Naive thymus-derived CD4-positive, alpha-beta T cell (primary cell): ENCODE results near the gene DIS3L2. TPM values are rescaled to one million over a fixed set of nuclear protein-coding genes. Genes with fewer than 3 reads are reported as not detected.

Experiments
- ATAC-seq: fragments of 150-1000 bp; cut with Tn5 transposase; 2 replicates; pipeline ENCODE4 v1.10.0; 2021; ENCODE audit warnings: mild to moderate bottlenecking, moderate library complexity
- CTCF ChIA-PET: fragments of 350-600 bp; sonication (Branson Sonifier 250); formaldehyde crosslinking; loops from one replicate; lab custom pipeline; 2021; ENCODE audit warnings: antibody characterized with exemption; lab: Charles Lee
- POLR2A ChIA-PET: fragments of 350-600 bp; sonication (Branson Sonifier 250); formaldehyde crosslinking; loops from one replicate; lab custom pipeline; 2021; ENCODE audit warnings: antibody characterized with exemption, inconsistent platforms; lab: Charles Lee
- DNase-seq, 9 donors: peaks; one replicate each; pipeline versions ENCODE4 v3.0.0 to v3.0.0-alpha.2; 2020 to 2022; ENCODE audit warnings: mixed read lengths in 1 of 9
- H3K27ac ChIP-seq: one replicate; pipeline ENCODE4 v1.7.0; 2013; ENCODE audit warnings: mild to moderate bottlenecking, low read depth, low read length, moderate library complexity
- H3K27me3 ChIP-seq, 2 donors: one replicate each; pipeline ENCODE4 v1.7.0; 2013; ENCODE audit warnings: low read length in 2 of 2, mild to moderate bottlenecking in 2 of 2, moderate library complexity in 2 of 2; ENCODE audit not compliant: control insufficient read depth in 2 of 2, insufficient read depth in 2 of 2
- H3K36me3 ChIP-seq, 3 experiments: 1 replicate in 2 of 3; 2 replicates in 1 of 3; pipeline ENCODE4 v1.7.0; 2013; ENCODE audit warnings: low read length in 3 of 3, mild to moderate bottlenecking in 3 of 3, moderate library complexity in 1 of 3; ENCODE audit not compliant: insufficient read depth in 3 of 3, control insufficient read depth in 2 of 3
- H3K4me1 ChIP-seq, 2 donors: one replicate each; pipeline ENCODE4 v1.7.0; 2013; ENCODE audit warnings: low read length in 2 of 2, mild to moderate bottlenecking in 2 of 2, moderate library complexity in 1 of 2; ENCODE audit not compliant: control insufficient read depth in 2 of 2, insufficient read depth in 2 of 2
- H3K4me3 ChIP-seq: 2 replicates; pipeline ENCODE4 v1.7.0; 2013; ENCODE audit warnings: mild to moderate bottlenecking, low read length
- H3K9me3 ChIP-seq, 3 experiments: 1 replicate in 2 of 3; 2 replicates in 1 of 3; pipeline ENCODE4 v1.7.0; 2013; ENCODE audit warnings: low read length in 3 of 3; ENCODE audit not compliant: control insufficient read depth in 2 of 3
- H3K27ac Mint-ChIP-seq, 9 donors: one replicate each; pipeline ENCODE4 v1.8.0; 2020 to 2022; ENCODE audit warnings: mixed read lengths in 9 of 9, mild to moderate bottlenecking in 8 of 9, moderate library complexity in 5 of 9, inconsistent platforms in 2 of 9
- H3K27me3 Mint-ChIP-seq, 5 donors: one replicate each; pipeline ENCODE4 v1.8.0; 2021 to 2022; ENCODE audit warnings: mixed read lengths in 5 of 5, mild to moderate bottlenecking in 1 of 5
- H3K36me3 Mint-ChIP-seq, 5 donors: one replicate each; pipeline ENCODE4 v1.8.0; 2020 to 2022; ENCODE audit warnings: mixed read lengths in 5 of 5, mild to moderate bottlenecking in 3 of 5, inconsistent platforms in 1 of 5
- H3K4me1 Mint-ChIP-seq, 7 donors: one replicate each; pipeline ENCODE4 v1.8.0; 2020 to 2022; ENCODE audit warnings: mixed read lengths in 7 of 7, mild to moderate bottlenecking in 3 of 7, inconsistent platforms in 1 of 7
- H3K4me3 Mint-ChIP-seq, 10 donors: one replicate each; pipeline ENCODE4 v1.8.0; 2020 to 2022; ENCODE audit warnings: mild to moderate bottlenecking in 10 of 10, mixed read lengths in 10 of 10, moderate library complexity in 6 of 10, inconsistent platforms in 2 of 10
- H3K9me3 Mint-ChIP-seq, 11 donors: one replicate each; pipeline ENCODE4 v1.8.0; 2020 to 2022; ENCODE audit warnings: mixed read lengths in 11 of 11, mild to moderate bottlenecking in 4 of 11, inconsistent platforms in 1 of 11, moderate library complexity in 1 of 11
- intact Hi-C, 2 donors: fragments of 100-400 bp; cut with micrococcal nuclease; formaldehyde crosslinking; loops; one replicate each; pipeline ENCODE4 v1.15.1; 2023
- polyA plus RNA-seq, 2 donors: library from polyadenylated mRNA; unstranded; fragments of 300-500 nt; fragmentation: Illumina TruSeq; gene quantifications; one replicate each; pipeline ENCODE4 v1.2.3, GENCODE V29; 2021
- total RNA-seq, 6 experiments: library from RNA in 5 of 6; stranded (reverse) in 5 of 6; gene quantifications; 1 replicate in 5 of 6; 2 replicates in 1 of 6; pipeline ENCODE4 v1.2.3 and lab custom pipeline; 2021 to 2026

Gene DIS3L2
- total and polyA plus RNA-seq, 7 experiments from 2014 or later: 17.9 to 78.4 (median 59.7) TPM

GRCh38 chr2:232242316-232242715, 280.8 kb downstream of the DIS3L2 start:
- H3K4me3 ChIP-seq: no peak overlapping the region
- intact Hi-C loops: no loop called here
- H3K27ac Mint-ChIP-seq: peak overlapping the region in 1 of 9 donors; percentile 23
- no peaks in the 10 kb centered on the region for H3K27me3 ChIP-seq
- ChIA-PET CTCF (no interaction called here), POLR2A (no interaction called here)
- H3K9me3 Mint-ChIP-seq: no peaks in the 10 kb centered on the region
- H3K27me3 Mint-ChIP-seq: no peaks in the 10 kb centered on the region
- H3K4me3 Mint-ChIP-seq: no peak overlapping the region
- peaks cover 6 to 33% (median 14%) of the 10 kb centered on the region in 5 donors for H3K36me3 Mint-ChIP-seq
- H3K27ac ChIP-seq: no peak overlapping the region
- peaks cover 0 to 2% of the 10 kb centered on the region in 2 donors for H3K4me1 ChIP-seq
- peaks cover 0 to 11% (median 0%) of the 10 kb centered on the region in 3 experiments for H3K36me3 ChIP-seq
- ATAC-seq: no peak
- H3K9me3 ChIP-seq: no peaks in the 10 kb centered on the region
- no peak for DNase-seq
- peaks cover 6 to 29% (median 14%) of the 10 kb centered on the region in 7 donors for H3K4me1 Mint-ChIP-seq

GRCh38 chr2:232245111-232245510, 283.6 kb downstream of the DIS3L2 start:
- Histone ChIP-seq H3K4me3 (no peak overlapping the region), H3K4me1 (no peaks in the 10 kb centered on the region), H3K27ac (no peak overlapping the region), H3K27me3 (no peaks in the 10 kb centered on the region), H3K36me3 (peaks cover 0 to 13% (median 6%) of the 10 kb centered on the region in 3 experiments), H3K9me3 (no peaks in the 10 kb centered on the region)
- Mint-ChIP-seq H3K9me3 (no peaks in the 10 kb centered on the region), H3K27ac (no peak overlapping the region), H3K36me3 (peaks cover 3 to 28% (median 13%) of the 10 kb centered on the region in 5 donors), H3K27me3 (no peaks in the 10 kb centered on the region), H3K4me1 (peaks cover 0 to 6% (median 0%) of the 10 kb centered on the region in 7 donors), H3K4me3 (no peak overlapping the region)
- intact Hi-C loops: no loop called here
- DNase-seq: no peak
- ChIA-PET POLR2A (interaction anchor here (1.0 kb wide), 1 partner anchor 11 kb away, joined by 3 read pairs; no protein-coding TSS in a partner anchor), CTCF (interaction anchor here (0.6 to 1.4 kb wide), 2 partner anchors 33 to 77 kb away, joined by 3 read pairs; no protein-coding TSS in a partner anchor)
- no peak for ATAC-seq

- ATAC-seq: no peak
- CTCF ChIA-PET: no interaction called here
- no peaks in the 10 kb centered on the region for H3K9me3 ChIP-seq
These were observed 284.7 kb downstream of the DIS3L2 start for GRCh38 chr2:232246245-232246644.

GRCh38 chr2:232249096-232249495, 287.6 kb downstream of the DIS3L2 start:
- intact Hi-C loops: no loop called here
- Histone ChIP-seq H3K36me3 (peaks cover 0 to 25% (median 6%) of the 10 kb centered on the region in 3 experiments), H3K4me1 (no peaks in the 10 kb centered on the region), H3K4me3 (no peak overlapping the region), H3K27me3 (no peaks in the 10 kb centered on the region), H3K9me3 (no peaks in the 10 kb centered on the region), H3K27ac (no peak overlapping the region)
- DNase-seq (no peak), ATAC-seq (no peak)
- Mint-ChIP-seq H3K27me3 (no peaks in the 10 kb centered on the region), H3K27ac (no peak overlapping the region), H3K36me3 (peaks cover 3 to 38% (median 17%) of the 10 kb centered on the region in 5 donors), H3K9me3 (no peaks in the 10 kb centered on the region), H3K4me1 (peaks cover 0 to 4% (median 0%) of the 10 kb centered on the region in 7 donors), H3K4me3 (no peak overlapping the region)
- ChIA-PET POLR2A (interaction anchor here (1.0 kb wide), 1 partner anchor 16 kb away, joined by 3 read pairs; no protein-coding TSS in a partner anchor), CTCF (no interaction called here)

More at GRCh38 chr2:232246245-232246644, 284.7 kb downstream of the DIS3L2 start:
- Histone ChIP-seq H3K4me3 (no peak overlapping the region), H3K27ac (no peak overlapping the region), H3K27me3 (no peaks in the 10 kb centered on the region), H3K4me1 (no peaks in the 10 kb centered on the region), H3K36me3 (peaks cover 0 to 11% (median 6%) of the 10 kb centered on the region in 3 experiments)
- H3K4me1 Mint-ChIP-seq: peaks cover 0 to 4% (median 0%) of the 10 kb centered on the region in 7 donors
- no peak overlapping the region for H3K4me3 Mint-ChIP-seq
- H3K27ac Mint-ChIP-seq: peak overlapping the region in 1 of 9 donors; percentile 37
- H3K9me3 Mint-ChIP-seq: no peaks in the 10 kb centered on the region
- POLR2A ChIA-PET: no interaction called here
- intact Hi-C loops: no loop called here
- DNase-seq: no peak
- peaks cover 3 to 30% (median 12%) of the 10 kb centered on the region in 5 donors for H3K36me3 Mint-ChIP-seq
- H3K27me3 Mint-ChIP-seq: no peaks in the 10 kb centered on the region

GRCh38 chr2:232250246-232251175, 289.0 kb downstream of the DIS3L2 start:
- H3K4me1 Mint-ChIP-seq: peaks cover 0 to 4% (median 0%) of the 10 kb centered on the region in 7 donors
- H3K9me3 Mint-ChIP-seq: no peaks in the 10 kb centered on the region
- H3K4me3 ChIP-seq: no peak overlapping the region
- no peaks in the 10 kb centered on the region for H3K27me3 ChIP-seq
- POLR2A ChIA-PET: no interaction called here
- CTCF ChIA-PET: interaction anchor here (0.7 to 1.3 kb wide), 3 partner anchors 9 to 65 kb away, joined by 3 read pairs; no protein-coding TSS in a partner anchor
- no peaks in the 10 kb centered on the region for H3K4me1 ChIP-seq
- peaks cover 0 to 32% (median 6%) of the 10 kb centered on the region in 3 experiments for H3K36me3 ChIP-seq
- no peak overlapping the region for H3K27ac Mint-ChIP-seq
- no peaks in the 10 kb centered on the region for H3K9me3 ChIP-seq
- intact Hi-C loops: no loop called here
- DNase-seq (no peak), ATAC-seq (no peak)
- H3K36me3 Mint-ChIP-seq: peaks cover 3 to 38% (median 18%) of the 10 kb centered on the region in 5 donors
- H3K27me3 Mint-ChIP-seq: no peaks in the 10 kb centered on the region
- no peak overlapping the region for H3K4me3 Mint-ChIP-seq
- H3K27ac ChIP-seq: no peak overlapping the region

- Mint-ChIP-seq H3K27ac (peak overlapping the region in 1 of 9 donors; percentile 17), H3K9me3 (no peaks in the 10 kb centered on the region), H3K4me3 (no peak overlapping the region), H3K4me1 (peaks cover 0 to 6% (median 0%) of the 10 kb centered on the region in 7 donors), H3K36me3 (peaks cover 0 to 47% (median 23%) of the 10 kb centered on the region in 5 donors), H3K27me3 (no peaks in the 10 kb centered on the region)
- POLR2A ChIA-PET: interaction anchor here (0.6 kb wide), 1 partner anchor 887 kb away, joined by 3 read pairs; no protein-coding TSS in a partner anchor
- H3K36me3 ChIP-seq: peaks cover 0 to 23% (median 0%) of the 10 kb centered on the region in 3 experiments
- intact Hi-C loops: no loop called here
- no peak overlapping the region for H3K27ac ChIP-seq
- H3K4me3 ChIP-seq: no peak overlapping the region
- DNase-seq (no peak), ATAC-seq (no peak)
- CTCF ChIA-PET: no interaction called here
- no peaks in the 10 kb centered on the region for H3K27me3 ChIP-seq
- no peaks in the 10 kb centered on the region for H3K9me3 ChIP-seq
- H3K4me1 ChIP-seq: no peaks in the 10 kb centered on the region
These were observed 293.5 kb downstream of the DIS3L2 start for GRCh38 chr2:232255033-232255432.
